ENCODE results near the gene PRG3. TPM values are rescaled to one million over a fixed set of nuclear protein-coding genes. Genes with fewer than 3 reads are reported as not detected.

The PRG3 gene
- total RNA-seq, 1 donor from 2014 or later, result not detected

GRCh38 chr11:57421805-57422204, 40.9 kb upstream of the PRG3 start:
- no peaks in the 10 kb centered on the region for H3K27me3 ChIP-seq
- H3K27ac ChIP-seq, result no peak overlapping the region
- H3K36me3 ChIP-seq, result peaks cover 21 to 59% of the 10 kb centered on the region in 2 donors
- TF ChIP-seq CTCF (IDR thresholded peaks at IDR 0.05), result no peak
- no peaks in the 10 kb centered on the region for H3K9me3 ChIP-seq
- H3K4me3 ChIP-seq, result no peak overlapping the region
- H3K4me1 ChIP-seq, result peaks cover 17 to 31% of the 10 kb centered on the region in 2 donors
- DNase-seq (ENCODE audit: low spot score in 2 of 2), result no peak
- intact Hi-C loops (cut with DNase I), result no loop called here

- DNase-seq (ENCODE audit: low spot score in 2 of 2), result no peak
- no peak overlapping the region for H3K4me3 ChIP-seq
- H3K27ac ChIP-seq, result no peak overlapping the region
- no peaks in the 10 kb centered on the region for H3K27me3 ChIP-seq
- peaks cover 11 to 24% of the 10 kb centered on the region in 2 donors for H3K4me1 ChIP-seq
- peaks cover 28 to 66% of the 10 kb centered on the region in 2 donors for H3K36me3 ChIP-seq
- intact Hi-C loops (cut with DNase I), result no loop called here
- TF ChIP-seq CTCF (IDR thresholded peaks at IDR 0.05), result no peak
- no peaks in the 10 kb centered on the region for H3K9me3 ChIP-seq
Measured at GRCh38 chr11:57421066-57421465, 40.1 kb upstream of the PRG3 start.

- intact Hi-C loops (cut with DNase I), result no loop called here
Measured at GRCh38 chr11:57419146-57419545, 38.2 kb upstream of the PRG3 start.

GRCh38 chr11:57418131-57418530, 37.2 kb upstream of the PRG3 start:
- no peaks in the 10 kb centered on the region for H3K9me3 ChIP-seq
- intact Hi-C loops (cut with DNase I), result no loop called here
- no peak overlapping the region for H3K4me3 ChIP-seq
- peaks cover 56 to 91% of the 10 kb centered on the region in 2 donors for H3K36me3 ChIP-seq
- DNase-seq (ENCODE audit: low spot score in 2 of 2), result no peak
- no peak overlapping the region for H3K27ac ChIP-seq
- no peaks in the 10 kb centered on the region for H3K4me1 ChIP-seq
- H3K27me3 ChIP-seq, result no peaks in the 10 kb centered on the region
- TF ChIP-seq CTCF (IDR thresholded peaks at IDR 0.05), result no peak

More at GRCh38 chr11:57419146-57419545, 38.2 kb upstream of the PRG3 start:
- Histone ChIP-seq H3K4me1 (peaks cover 0 to 5% of the 10 kb centered on the region in 2 donors), H3K4me3 (no peak overlapping the region), H3K27me3 (no peaks in the 10 kb centered on the region), H3K27ac (no peak overlapping the region), H3K36me3 (peaks cover 45 to 85% of the 10 kb centered on the region in 2 donors), H3K9me3 (no peaks in the 10 kb centered on the region)
- TF ChIP-seq CTCF (IDR thresholded peaks at IDR 0.05), result no peak
- no peak for DNase-seq (ENCODE audit: low spot score in 2 of 2)

GRCh38 chr11:57417056-57417455, 36.1 kb upstream of the PRG3 start:
- Histone ChIP-seq H3K4me1 (no peaks in the 10 kb centered on the region), H3K36me3 (peaks cover 61 to 92% of the 10 kb centered on the region in 2 donors), H3K27ac (no peak overlapping the region), H3K27me3 (no peaks in the 10 kb centered on the region), H3K4me3 (no peak overlapping the region), H3K9me3 (no peaks in the 10 kb centered on the region)
- no peak for TF ChIP-seq CTCF (IDR thresholded peaks at IDR 0.05)
- intact Hi-C loops (cut with DNase I), result no loop called here
- peak in 1 of 2 donors; percentile 75 for DNase-seq (ENCODE audit: low spot score in 2 of 2)

GRCh38 chr11:57416436-57416835, 35.5 kb upstream of the PRG3 start:
- H3K27ac ChIP-seq, result no peak overlapping the region
- intact Hi-C loops (cut with DNase I), result no loop called here
- H3K36me3 ChIP-seq, result peaks cover 64 to 92% of the 10 kb centered on the region in 2 donors
- H3K4me1 ChIP-seq, result no peaks in the 10 kb centered on the region
- no peak overlapping the region for H3K4me3 ChIP-seq
- DNase-seq (ENCODE audit: low spot score in 2 of 2), result no peak
- TF ChIP-seq CTCF (IDR thresholded peaks at IDR 0.05), result no peak
- H3K27me3 ChIP-seq, result no peaks in the 10 kb centered on the region
- H3K9me3 ChIP-seq, result no peaks in the 10 kb centered on the region
